SK-N-SH (cell line): ENCODE measurements around the gene HS1BP3. TPM values are rescaled to one million over a fixed set of nuclear protein-coding genes. Genes with fewer than 3 reads are reported as not detected.
A peak's percentile ranks its signal among the peaks of the same experiment; 100 is the strongest.

Source experiments
- CTCF ChIA-PET: fragments of 300-600, 350-600 bp; formaldehyde crosslinking; extraction: SDS; loops from one replicate; lab custom pipeline; 2021; lab: Yijun Ruan, JAX
- POLR2A ChIA-PET: fragments of 350-600 bp; sonication (Branson Sonifier 250); formaldehyde crosslinking; extraction: SDS; loops from one replicate; lab custom pipeline; 2020; ENCODE audit warnings: antibody characterized with exemption, inconsistent platforms; lab: Yijun Ruan, JAX
- DNase-seq: peaks from one replicate; pipeline ENCODE4 v3.0.0; 2012
- H2AFZ ChIP-seq: fragments of 200-600 bp; sonication (generic); 2 replicates; pipeline ENCODE4 v1.8.1; 2016; ENCODE audit warnings: antibody characterized with exemption, mild to moderate bottlenecking, low read depth
- H3F3A ChIP-seq: fragments of 200-600 bp; sonication (generic); replicated peaks from 2 replicates; pipeline ENCODE3; 2016; ENCODE audit warnings: antibody characterized with exemption, mild to moderate bottlenecking; ENCODE audit not compliant: insufficient read depth
- H3K27ac ChIP-seq, 2 experiments: fragments of 200-500 bp in 1 of 2; fragments of 200-600 bp in 1 of 2; sonication (Bioruptor generic) in 1 of 2; sonication (generic), shearing (Covaris generic) in 1 of 2; 2 replicates each; pipeline versions ENCODE4 v1.5.1 to v1.6.1; 2014 to 2016; ENCODE audit warnings: low read depth in 2 of 2, inconsistent platforms in 1 of 2, low read length in 1 of 2, mild to moderate bottlenecking in 1 of 2, mixed read lengths in 1 of 2
- H3K27me3 ChIP-seq: fragments of 200-600 bp; sonication (generic), shearing (Covaris generic); 2 replicates; pipeline ENCODE4 v1.6.1; 2016; ENCODE audit warnings: mixed run types; ENCODE audit not compliant: insufficient read depth
- H3K36me3 ChIP-seq, 2 experiments: fragments of 200-500 bp in 1 of 2; fragments of 200-600 bp in 1 of 2; sonication (Bioruptor generic) in 1 of 2; sonication (generic) in 1 of 2; replicated peaks in 1 of 2; 2 replicates each; pipeline versions ENCODE3 to v1.5.1; 2014 to 2016; ENCODE audit warnings: low read length in 1 of 2, mild to moderate bottlenecking in 1 of 2; ENCODE audit not compliant: insufficient read depth in 2 of 2, control insufficient read depth in 1 of 2
- H3K4me1 ChIP-seq, 2 experiments: fragments of 200-500 bp in 1 of 2; fragments of 200-600 bp in 1 of 2; sonication (Bioruptor generic) in 1 of 2; sonication (generic), shearing (Covaris generic) in 1 of 2; 2 replicates each; pipeline versions ENCODE4 v1.5.1 to v1.6.1; 2014 to 2016; ENCODE audit warnings: low read depth in 1 of 2, low read length in 1 of 2, mixed run types in 1 of 2; ENCODE audit not compliant: insufficient read depth in 2 of 2, control insufficient read depth in 1 of 2
- H3K4me2 ChIP-seq: fragments of 200-600 bp; sonication (generic), shearing (Covaris generic); 2 replicates; pipeline ENCODE4 v1.6.1; 2017; ENCODE audit warnings: mixed run types
- H3K4me3 ChIP-seq, 2 experiments: fragments of 200-500 bp in 1 of 2; fragments of 200-600 bp in 1 of 2; sonication (Bioruptor generic) in 1 of 2; sonication (generic), shearing (Covaris generic) in 1 of 2; 2 replicates each; pipeline versions ENCODE4 v1.5.1 to v1.8.1; 2014 to 2016; ENCODE audit warnings: low read depth in 2 of 2, inconsistent platforms in 1 of 2, low read length in 1 of 2, mild to moderate bottlenecking in 1 of 2, mixed read lengths in 1 of 2, moderate library complexity in 1 of 2
- H3K79me2 ChIP-seq: fragments of 200-600 bp; sonication (generic); 2 replicates; pipeline ENCODE4 v1.8.1; 2017; ENCODE audit warnings: mild to moderate bottlenecking; ENCODE audit not compliant: insufficient read depth
- H3K9ac ChIP-seq: fragments of 200-600 bp; sonication (generic); 2 replicates; pipeline ENCODE4 v1.6.1; 2017; ENCODE audit warnings: mixed run types
- H3K9me2 ChIP-seq: fragments of 200-600 bp; sonication (generic); 2 replicates; pipeline ENCODE4 v1.6.1; 2017; ENCODE audit warnings: mixed run types
- H3K9me3 ChIP-seq: fragments of 200-600 bp; sonication (generic); 2 replicates; pipeline ENCODE4 v1.6.1; 2017; ENCODE audit warnings: mixed run types, mild to moderate bottlenecking, moderate library complexity
- H4K20me1 ChIP-seq: fragments of 200-600 bp; sonication (generic); 2 replicates; pipeline ENCODE4 v1.6.1; 2017; ENCODE audit warnings: mild to moderate bottlenecking, mixed run types; ENCODE audit not compliant: insufficient read depth
- CTCF ChIP-seq: fragments of 200-600 bp; sonication (generic); IDR thresholded peaks from 2 replicates; pipeline ENCODE4 v1.6.1; 2017; ENCODE audit warnings: antibody characterized with exemption, mild to moderate bottlenecking, moderate library complexity
- FOXM1 ChIP-seq: IDR thresholded peaks from 2 replicates; pipeline ENCODE4 v1.4.0; 2012; ENCODE audit warnings: low read depth, mild to moderate bottlenecking
- IRF3 ChIP-seq: fragments of 150-350 bp; IDR thresholded peaks from 2 replicates; pipeline ENCODE4 v1.6.1; 2016; ENCODE audit warnings: mild to moderate bottlenecking, low read depth, low read length
- NRF1 ChIP-seq: IDR thresholded peaks from 2 replicates; pipeline ENCODE4 v1.6.1; 2012; ENCODE audit warnings: low read depth, mild to moderate bottlenecking, low read length
- PBX3 ChIP-seq: IDR thresholded peaks from 2 replicates; pipeline ENCODE4; 2012
- POLR2AphosphoS5 ChIP-seq: IDR thresholded peaks from 2 replicates; pipeline ENCODE4 v1.6.1; 2012; ENCODE audit warnings: low read depth, low read length
- RCOR1 ChIP-seq: fragments of 150-350 bp; IDR thresholded peaks from 2 replicates; pipeline ENCODE4 v1.6.1; 2017; ENCODE audit warnings: antibody characterized with exemption, low read length
- TAF1 ChIP-seq: IDR thresholded peaks from 2 replicates; pipeline ENCODE4 v1.6.1; 2012; ENCODE audit warnings: low read depth, mild to moderate bottlenecking, low read length, moderate library complexity, borderline replicate concordance
- TEAD4 ChIP-seq: IDR thresholded peaks from 2 replicates; pipeline ENCODE4 v1.4.0; 2012; ENCODE audit warnings: mild to moderate bottlenecking, borderline replicate concordance; ENCODE audit not compliant: insufficient read depth
- USF2 ChIP-seq: fragments of 150-350 bp; IDR thresholded peaks from 2 replicates; pipeline ENCODE4 v1.6.1; 2017; ENCODE audit warnings: antibody characterized with exemption, low read length, low read depth, borderline replicate concordance
- YY1 ChIP-seq: IDR thresholded peaks from 2 replicates; pipeline ENCODE4 v1.4.0; 2012; ENCODE audit warnings: low read depth, mild to moderate bottlenecking
- WGBS: methylation state at CpG from one replicate; pipeline ENCODE4 v1.1.6; 2017; ENCODE audit warnings: low lambda C conversion rate; 5-methylcytosine and 5-hydroxymethylcytosine counted together
- polyA plus RNA-seq, 3 experiments: library from polyadenylated mRNA; depleted of rRNA; stranded (reverse); fragments of >200 nt; gene quantifications; 2 replicates each; pipeline ENCODE4 v1.2.3, GENCODE V29; 2012

The HS1BP3 gene
- polyA plus RNA-seq, 1 of the 3 experiments (the other 2 are of a cell fraction) = 20.1 TPM

GRCh38 chr2:20649576-20649975 is 1.3 kb downstream of the HS1BP3 start (continued):
- no peak for TF ChIP-seq CTCF
- TF ChIP-seq TEAD4 = no peak
- no peak for TF ChIP-seq FOXM1
- no peak for TF ChIP-seq USF2
- TF ChIP-seq YY1 = no peak
- no peak for TF ChIP-seq PBX3
- no peak for TF ChIP-seq NRF1
- no peak for TF ChIP-seq POLR2AphosphoS5

GRCh38 chr2:20648831-20649230 is 2.1 kb downstream of the HS1BP3 start:
- 96% methylated on average over 9 of the region's 9 CpGs for WGBS
- CTCF ChIA-PET = interaction anchor here (0.6 to 10.9 kb wide), 15 partner anchors 7 to 337 kb away, joined by 3 to 156 read pairs (median 9); no protein-coding TSS in a partner anchor
- Histone ChIP-seq H3K4me2 (0 out of 2 replicates have a peak overlapping the region, but pooled peaks have one; percentile 93), H3K27me3 (no peaks in the 10 kb centered on the region), H3K9ac (no peak overlapping the region), H3K4me1 (peaks cover 13 to 18% of the 10 kb centered on the region in 2 experiments; a peak in 2 of 4 replicates), H3K9me2 (no peaks in the 10 kb centered on the region), H4K20me1 (no peaks in the 10 kb centered on the region), H3K79me2 (no peaks in the 10 kb centered on the region), H3K36me3 (peaks cover 0 to 7% of the 10 kb centered on the region in 2 experiments), H3K27ac (no peak overlapping the region), H3F3A (peaks cover 4% of the 10 kb centered on the region), H3K4me3 (no peak overlapping the region), H3K9me3 (no peaks in the 10 kb centered on the region), H2AFZ (no peak overlapping the region)
- POLR2A ChIA-PET = interaction anchor here (5.9 kb wide), 1 partner anchor 201 kb away, joined by 40 read pairs; the partner anchor contains the start of gene RHOB
- no peak for TF ChIP-seq TAF1
- no peak for TF ChIP-seq RCOR1
- no peak for TF ChIP-seq TEAD4
- TF ChIP-seq IRF3 = no peak
- no peak for DNase-seq
